GM11168 (cell line): ENCODE data around the gene RPS8.
"Not testable (repeated sequence)": the region's sequence is repeated elsewhere in the genome, so short reads cannot be mapped to it uniquely, and the experiment has no call there.

Source experiments
- in situ Hi-C: fragments of 300-500 bp; cut with MboI; formaldehyde crosslinking; loops from one replicate; pipeline ENCODE4 v1.12.0; 2022; ENCODE audit warnings: low sequenced_read_pairs; ENCODE audit not compliant: unreplicated experiment

RPS8 gene

DNA sequence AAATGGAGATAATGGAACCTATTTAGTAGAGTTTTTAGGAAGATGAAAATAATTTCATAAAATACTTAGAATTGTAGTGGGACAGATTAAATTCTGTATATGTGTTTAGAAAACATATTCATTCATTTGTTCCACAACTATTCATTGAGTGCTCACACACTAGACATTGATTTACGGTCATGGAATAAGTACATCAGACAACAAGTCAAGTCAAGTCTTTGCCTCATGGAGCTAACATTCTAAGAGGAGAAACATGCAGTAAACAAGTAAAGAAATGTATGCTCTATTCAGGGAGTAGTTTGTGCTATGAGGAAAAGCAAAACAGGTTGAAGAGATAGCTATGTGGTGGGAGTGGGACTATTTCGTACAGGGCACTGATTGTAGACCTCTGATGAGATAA is 42.0 kb downstream of the RPS8 start:
- in situ Hi-C loops: no loop called here

DNA sequence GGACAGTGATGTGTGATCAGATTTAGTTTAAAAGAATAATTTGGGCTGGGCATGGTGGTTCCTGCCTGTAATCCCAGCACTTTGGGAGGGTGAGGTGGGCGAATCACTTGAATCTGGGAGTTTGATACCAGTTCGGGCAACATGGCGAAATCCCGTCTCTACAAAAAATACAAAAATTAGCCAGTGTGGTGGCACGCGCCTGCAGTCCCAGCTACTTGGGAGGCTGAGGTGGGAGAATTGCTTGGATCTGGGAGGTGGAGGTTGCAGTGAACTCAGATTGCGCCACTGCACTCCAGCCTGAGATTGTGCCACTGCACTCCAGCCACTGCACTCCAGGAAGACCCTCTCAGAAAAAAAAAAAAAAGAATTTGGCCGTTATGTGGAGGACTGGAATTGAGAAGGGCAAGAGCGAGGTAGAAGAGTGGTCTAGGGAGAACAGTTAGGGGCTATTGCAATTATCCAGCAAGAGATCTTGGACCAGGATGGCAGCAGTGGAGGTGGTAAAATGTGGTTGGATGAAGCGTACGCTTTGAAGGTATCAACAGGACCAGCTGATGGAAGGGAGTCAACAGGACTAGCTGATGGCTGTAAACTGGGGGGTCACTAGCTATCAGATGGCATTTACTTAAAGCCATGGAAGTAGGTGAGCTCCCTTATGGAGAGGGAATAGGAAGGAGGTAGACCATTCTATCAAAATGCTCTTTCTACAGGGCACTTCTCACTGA is 42.6 kb downstream of the RPS8 start:
- in situ Hi-C loops: no loop called here

DNA sequence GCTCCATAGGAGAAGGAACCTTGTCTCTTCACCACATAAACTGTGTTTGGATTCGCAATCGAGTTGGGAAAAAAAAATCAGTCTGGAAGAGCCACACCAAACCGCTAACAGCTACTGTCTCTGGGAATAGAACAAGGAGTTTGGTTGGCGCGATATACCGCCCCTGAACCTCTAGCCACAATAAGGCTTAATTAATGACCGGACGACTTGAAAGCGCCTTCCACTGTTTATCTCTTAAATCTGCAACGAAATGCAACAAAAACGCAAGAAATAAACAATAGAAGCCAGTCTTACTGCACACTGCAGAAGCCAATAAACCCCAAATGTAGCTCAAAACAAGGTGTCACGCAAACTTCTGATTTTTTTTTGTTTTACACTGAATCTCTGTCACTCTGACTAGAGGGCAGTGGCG is 43.9 kb downstream of the RPS8 start:
- in situ Hi-C loops: no loop called here

DNA sequence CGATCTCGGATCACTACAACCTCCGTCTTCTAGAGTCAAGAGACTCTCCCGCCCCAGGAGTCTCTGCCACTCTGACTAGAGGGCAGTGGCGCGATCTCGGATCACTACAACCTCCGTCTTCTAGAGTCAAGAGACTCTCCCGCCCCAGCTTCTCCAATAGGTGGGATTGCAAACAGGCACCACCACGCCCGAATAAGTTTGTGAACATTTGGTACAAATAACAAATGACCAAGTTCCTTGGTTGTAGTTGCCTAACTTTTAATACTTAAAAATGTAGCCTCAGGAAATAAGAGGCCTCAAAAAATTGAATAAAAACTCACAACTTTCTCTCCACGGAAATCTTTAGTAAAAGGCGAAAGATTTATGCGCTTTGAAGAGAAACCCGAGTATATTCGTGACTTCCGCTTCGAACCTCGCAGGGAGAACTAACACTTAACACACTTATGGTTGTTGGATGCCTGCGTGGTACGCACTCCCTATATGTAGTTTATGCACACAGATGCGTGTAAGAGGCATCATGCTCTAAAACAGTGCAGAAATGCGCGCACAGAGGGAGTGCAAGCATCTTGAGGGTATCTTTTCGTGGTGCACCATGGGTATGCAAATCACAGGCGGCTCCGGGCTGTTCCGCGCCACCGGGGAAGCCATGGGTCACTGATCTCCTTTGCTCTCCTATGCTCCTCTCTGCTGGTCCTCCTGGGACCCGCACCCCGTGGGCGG is 44.4 kb downstream of the RPS8 start:
- in situ Hi-C loops: no loop called here

DNA sequence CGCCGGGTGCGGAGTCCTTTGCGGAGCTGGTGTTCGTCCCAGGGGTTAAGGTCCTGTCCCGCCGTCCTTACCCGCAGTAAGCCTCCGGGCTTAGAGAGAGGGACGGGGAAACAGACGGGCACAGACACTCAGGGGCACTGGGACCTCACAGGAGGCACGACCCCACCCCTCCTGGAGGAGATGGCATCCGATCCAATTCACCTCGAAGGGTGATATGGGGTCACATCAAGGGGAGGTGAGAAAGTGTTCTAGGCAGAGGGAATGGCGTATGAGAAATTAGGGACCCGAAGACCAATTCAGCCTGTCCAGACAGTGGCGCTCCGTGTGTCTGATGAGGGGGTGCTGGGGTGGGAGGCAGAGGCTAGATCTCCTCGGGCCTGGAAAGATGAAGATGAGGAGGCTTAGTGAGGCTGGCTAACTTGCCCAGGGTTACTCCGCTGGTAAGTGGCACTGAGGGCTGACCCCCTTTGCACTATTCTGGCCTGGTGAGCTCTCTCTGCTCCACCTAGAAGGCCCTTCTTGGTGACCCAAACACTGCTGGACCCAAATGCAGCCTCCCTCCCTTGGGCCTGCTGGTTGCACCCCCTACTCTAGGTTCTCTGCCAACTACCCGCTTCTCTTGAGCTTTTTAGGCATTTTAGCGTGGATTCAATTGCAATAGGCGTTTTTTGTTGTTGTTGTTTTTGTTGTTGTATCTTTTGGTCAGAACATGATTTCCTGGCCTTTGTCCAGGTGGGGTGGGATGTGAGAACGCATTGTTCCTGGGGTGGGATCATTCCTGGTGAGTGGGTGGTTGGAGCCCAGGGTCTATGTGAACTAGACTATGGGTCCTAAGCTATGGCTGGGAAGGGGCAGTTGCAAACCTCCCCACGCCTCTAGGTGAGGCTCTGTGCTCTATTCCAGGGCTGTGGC is 45.2 kb downstream of the RPS8 start:
- in situ Hi-C loops: no loop called here

DNA sequence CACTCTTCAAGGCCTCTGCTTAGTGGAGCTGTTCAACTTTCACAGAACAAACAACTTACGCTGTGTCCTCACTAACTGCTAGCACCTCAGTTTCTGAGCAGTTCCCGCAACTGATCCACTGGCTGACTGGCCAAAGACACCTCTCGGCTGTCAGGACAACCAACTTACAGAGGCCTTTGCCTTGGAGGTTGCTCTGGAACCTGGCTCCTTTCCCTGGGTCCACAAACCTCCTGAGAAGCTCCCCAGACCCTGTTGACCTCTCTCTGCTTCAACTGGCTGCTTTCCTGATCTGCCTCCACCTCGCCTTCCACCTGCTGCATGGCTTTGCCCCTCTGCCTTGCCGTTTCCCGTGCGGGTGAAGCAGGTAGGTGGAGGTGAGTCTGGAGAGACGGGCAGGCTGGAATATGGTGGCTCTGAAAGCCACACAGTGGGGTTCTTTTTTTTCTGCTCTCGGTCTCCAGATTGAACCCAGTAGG is 45.9 kb downstream of the RPS8 start:
- in situ Hi-C loops: no loop called here

DNA sequence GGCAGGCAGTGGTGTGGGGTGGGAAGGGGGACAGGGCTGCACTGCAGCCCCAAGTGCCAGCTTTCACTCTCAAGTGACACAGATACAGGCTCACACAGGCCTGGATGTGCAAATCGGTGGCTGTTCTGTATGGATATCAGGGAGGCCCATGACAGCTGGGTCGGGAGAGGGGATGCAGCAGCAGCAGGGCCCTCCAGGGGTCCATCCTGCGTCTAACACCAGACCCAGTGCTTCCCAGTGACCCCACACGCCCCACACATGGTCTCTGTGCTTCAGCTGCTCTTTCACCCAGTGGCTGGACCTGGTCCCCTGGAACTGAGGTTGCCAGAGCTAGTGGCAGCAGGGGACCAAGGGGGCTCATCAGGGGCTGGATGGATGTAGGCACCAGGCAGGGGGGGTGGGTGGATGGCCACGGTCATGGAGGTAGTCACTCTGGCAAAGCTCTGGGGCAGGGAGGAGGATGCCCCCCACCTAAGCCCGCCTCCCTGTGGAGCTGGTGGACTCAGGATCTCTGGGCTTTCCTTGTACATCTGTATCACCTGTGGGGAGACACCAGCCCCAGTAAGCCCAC is 46.9 kb downstream of the RPS8 start:
- in situ Hi-C loops: no loop called here

DNA sequence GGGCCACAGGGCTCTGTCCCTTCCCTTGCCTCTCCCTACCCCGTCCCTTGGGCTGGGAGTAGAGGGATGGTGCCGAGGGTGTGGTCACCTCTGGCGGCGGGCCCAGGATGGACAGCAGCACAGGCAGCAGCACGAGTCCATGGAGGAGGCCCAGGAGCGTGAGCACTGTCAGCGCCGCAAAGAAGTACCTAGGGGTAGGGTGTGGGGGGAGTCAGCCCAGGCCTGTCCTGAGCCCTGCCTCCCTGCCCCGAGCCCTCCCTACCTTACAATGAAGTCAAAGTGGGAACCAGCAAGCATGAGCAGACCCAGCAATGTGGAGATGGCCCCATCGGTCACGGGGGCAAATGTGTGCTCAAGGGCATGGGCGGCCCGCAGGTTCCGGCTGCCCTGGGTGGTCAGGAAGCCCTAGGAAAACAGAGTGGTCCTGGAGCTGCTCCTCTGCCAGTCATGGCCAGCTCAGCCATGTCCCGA is 47.7 kb downstream of the RPS8 start:
- in situ Hi-C loops: no loop called here

DNA sequence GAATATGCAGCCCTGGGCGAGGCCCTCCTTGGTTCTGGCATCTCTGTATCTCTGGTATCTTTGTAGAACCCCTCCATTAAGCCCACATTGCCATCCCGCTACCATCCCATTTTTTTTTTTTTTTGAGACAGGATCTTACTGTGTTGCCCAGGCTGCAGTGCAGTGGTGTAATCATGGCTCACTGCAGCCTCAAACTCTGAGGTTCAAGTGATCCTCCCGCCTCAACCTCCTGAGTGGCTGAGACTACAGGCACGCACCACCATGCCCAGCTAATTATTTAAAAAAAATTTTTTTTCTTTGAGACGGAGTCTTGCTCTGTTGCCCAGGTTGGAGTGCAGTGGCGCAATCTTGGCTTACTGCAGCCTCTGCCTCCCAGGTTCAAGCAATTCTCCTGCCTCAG is 49.1 kb downstream of the RPS8 start:
- in situ Hi-C loops: not testable (repeated sequence)

DNA sequence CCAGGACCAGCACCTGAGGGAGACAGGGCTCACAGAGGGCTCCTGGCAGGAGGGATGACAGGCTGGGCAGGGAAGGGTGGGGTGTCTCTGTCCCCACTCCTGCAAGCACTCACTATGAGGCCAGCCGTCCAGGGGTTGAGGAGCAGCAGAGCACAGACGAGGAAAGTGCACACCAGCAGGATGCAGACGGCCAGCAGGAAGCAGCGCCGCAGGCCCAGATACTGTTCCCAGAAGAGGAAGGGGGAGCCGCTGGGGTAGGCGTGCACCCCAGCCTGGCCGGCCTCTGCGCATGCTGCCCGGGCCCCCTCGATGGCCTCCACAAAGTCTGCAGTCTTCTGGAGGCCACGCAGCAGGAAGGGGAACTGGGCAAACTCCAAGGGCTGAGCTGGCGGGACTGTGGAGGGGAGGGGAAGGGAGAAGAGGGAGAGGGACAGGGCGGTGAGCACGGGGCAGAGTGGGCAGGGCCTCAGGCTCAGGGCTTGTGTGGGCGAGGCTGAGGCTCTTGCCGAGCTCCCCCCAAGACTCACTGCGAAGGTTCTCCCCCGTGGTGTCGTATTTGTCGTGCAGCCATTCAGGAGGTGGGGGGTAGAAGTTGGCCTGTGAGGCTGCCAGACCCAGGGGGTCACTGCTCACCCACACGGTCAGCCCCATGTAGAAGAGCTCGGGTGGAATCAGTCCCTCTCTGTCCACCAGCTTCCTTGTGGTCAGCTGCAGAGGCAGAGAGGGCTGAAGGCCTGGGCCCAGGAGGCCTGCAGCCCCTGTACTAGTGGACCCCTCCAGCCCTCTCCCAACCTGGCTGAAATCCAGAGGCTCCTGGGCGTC is 51.2 kb downstream of the RPS8 start:
- in situ Hi-C loops: loop anchor here (25.0 kb wide), 1 partner anchor 461 kb away; no protein-coding TSS in a partner anchor

DNA sequence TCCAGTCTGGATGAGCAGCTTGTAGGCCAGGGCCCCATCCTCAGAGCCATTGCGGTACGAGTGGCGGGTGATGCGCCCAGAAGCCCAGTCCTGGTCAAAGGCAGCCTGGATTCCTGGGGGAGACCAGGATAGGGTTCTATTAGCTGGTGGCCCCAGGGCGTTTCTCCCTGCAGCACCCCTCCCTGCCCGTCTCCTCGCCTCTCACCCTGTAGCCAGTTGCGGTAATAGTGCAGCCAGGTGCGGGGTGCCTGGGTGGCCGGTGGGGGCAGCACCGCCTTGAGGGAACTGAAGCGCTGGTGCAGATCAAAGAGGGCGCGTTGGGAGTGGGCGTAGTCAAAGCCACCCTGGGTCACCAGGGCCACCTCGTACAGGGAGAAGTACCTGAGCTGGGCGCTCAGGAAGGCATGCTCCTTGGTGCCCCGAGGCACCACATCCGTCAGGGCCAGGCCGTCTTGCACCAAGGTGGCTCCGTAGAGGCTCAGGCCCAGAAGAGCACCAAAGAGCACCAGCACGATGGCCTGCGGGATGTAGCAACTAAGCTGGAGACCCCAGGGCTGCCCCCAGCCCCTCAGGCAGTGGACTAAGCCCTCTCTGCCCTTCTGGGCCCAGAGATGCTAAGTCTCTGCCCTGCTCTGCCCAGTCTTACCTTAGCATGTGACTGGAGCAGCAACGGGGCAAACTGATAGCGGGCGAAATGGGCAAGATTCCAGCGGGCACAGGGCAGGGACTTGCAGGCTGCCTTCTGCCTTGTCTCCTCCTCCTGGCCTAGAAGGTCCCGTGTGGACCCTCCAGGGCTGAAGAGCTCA is 52.1 kb downstream of the RPS8 start:
- in situ Hi-C loops: loop anchor here (25.0 kb wide), 1 partner anchor 460 kb away; no protein-coding TSS in a partner anchor

DNA sequence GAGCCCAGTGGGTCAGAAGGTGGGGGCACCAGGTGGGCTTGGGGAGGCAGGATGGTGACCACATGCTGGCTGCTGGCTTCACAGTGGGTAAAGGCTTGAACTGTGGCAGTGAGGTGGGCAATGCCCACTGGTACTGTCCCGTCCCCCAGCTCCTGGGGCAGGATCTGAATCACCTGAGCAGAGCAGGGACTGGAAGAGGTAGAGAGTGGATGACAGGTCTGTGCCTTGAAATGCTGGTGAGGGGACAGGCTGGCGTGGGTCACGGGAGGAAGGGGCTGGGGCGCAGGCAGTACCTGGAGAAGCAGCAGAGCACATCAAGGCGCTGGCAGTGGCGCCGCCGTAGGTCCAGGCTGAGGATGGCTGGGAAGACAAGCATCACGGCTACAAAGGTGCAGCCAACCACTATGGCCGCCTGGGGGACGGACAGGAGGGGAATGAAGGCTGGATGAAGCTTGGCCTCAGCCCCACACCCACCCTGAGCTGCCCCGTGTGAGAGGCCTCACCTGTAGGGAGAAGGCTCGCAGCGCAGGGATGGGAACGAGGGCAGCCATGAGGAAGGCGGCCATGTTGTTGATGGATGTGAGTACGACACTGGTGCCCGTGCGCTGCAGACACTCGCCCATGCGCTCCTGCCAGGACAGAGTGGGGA is 52.8 kb downstream of the RPS8 start:
- in situ Hi-C loops: loop anchor here (25.0 kb wide), 1 partner anchor 459 kb away; no protein-coding TSS in a partner anchor
